Stomach (tissue), 4 donors: ENCODE measurements around the gene FBXL17.

Source experiments
- CTCF ChIP-seq, 7 experiments: fragments of 450-650 bp in 4 of 7; fragments of 200-600 bp in 3 of 7; sonication (generic) in 3 of 7; IDR thresholded peaks; one replicate each; pipeline ENCODE4 v1.5.1; 2016 to 2019; ENCODE audit warnings: antibody characterized with exemption in 7 of 7, control low read depth in 2 of 7, mild to moderate bottlenecking in 1 of 7
- POLR2A ChIP-seq, 4 donors: fragments of 450-650 bp; IDR thresholded peaks; one replicate each; pipeline ENCODE4 v1.6.1; 2016; ENCODE audit warnings: antibody characterized with exemption in 4 of 4, control low read depth in 2 of 4, mild to moderate bottlenecking in 1 of 4, moderate library complexity in 1 of 4

DNA sequence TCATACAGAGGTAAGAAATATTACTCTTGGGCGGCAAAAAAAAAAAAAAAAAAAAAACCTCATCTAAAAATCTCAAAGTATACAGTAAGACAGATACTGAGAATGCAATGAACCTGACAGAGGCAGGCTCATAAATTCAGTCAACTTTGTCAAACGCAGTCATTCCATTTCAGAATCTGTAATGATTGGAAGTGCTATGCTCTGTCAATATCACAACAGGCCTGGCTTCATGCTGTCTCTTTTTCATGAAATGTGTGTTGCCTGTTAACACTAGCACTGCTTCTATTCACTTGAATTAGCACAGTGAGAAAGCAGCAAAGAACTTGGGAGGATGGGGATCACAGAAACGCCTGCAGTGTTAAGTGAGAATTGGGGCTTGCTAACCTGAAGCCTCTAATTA is 510.9 kb downstream of the FBXL17 start:
- TF ChIP-seq POLR2A (IDR thresholded peaks at IDR 0.05) = no peak
- TF ChIP-seq CTCF (IDR thresholded peaks at IDR 0.05) = no peak
